Subcutaneous abdominal adipose tissue (tissue), 5 donors: Measurements from ENCODE around the gene PICALM.
"Not testable (repeated sequence)": the region's sequence is repeated elsewhere in the genome, so short reads cannot be mapped to it uniquely, and the experiment has no call there.

Source experiments
- H3K27ac ChIP-seq: one replicate; pipeline ENCODE4 v1.7.0; 2013; ENCODE audit warnings: low read depth, mild to moderate bottlenecking, inconsistent platforms, low read length, moderate library complexity
- H3K27me3 ChIP-seq, 5 donors: one replicate each; pipeline ENCODE4 v1.7.0; 2013; ENCODE audit warnings: low read length in 5 of 5, inconsistent platforms in 1 of 5; ENCODE audit not compliant: control insufficient read depth in 5 of 5, insufficient read depth in 4 of 5
- H3K36me3 ChIP-seq, 5 donors: one replicate each; pipeline ENCODE4 v1.7.0; 2013; ENCODE audit warnings: low read length in 5 of 5; ENCODE audit not compliant: control insufficient read depth in 5 of 5, insufficient read depth in 5 of 5
- H3K4me1 ChIP-seq, 5 donors: one replicate each; pipeline ENCODE4 v1.7.0; 2013; ENCODE audit warnings: low read length in 5 of 5, mild to moderate bottlenecking in 3 of 5, moderate library complexity in 1 of 5; ENCODE audit not compliant: control insufficient read depth in 5 of 5, insufficient read depth in 5 of 5
- H3K4me3 ChIP-seq, 5 donors: one replicate each; pipeline ENCODE4 v1.7.0; 2013; ENCODE audit warnings: low read length in 5 of 5, low read depth in 1 of 5
- H3K9ac ChIP-seq, 5 donors: one replicate each; pipeline ENCODE4 v1.7.0; 2013; ENCODE audit warnings: low read length in 5 of 5, mild to moderate bottlenecking in 4 of 5, moderate library complexity in 3 of 5
- H3K9me3 ChIP-seq, 5 donors: one replicate each; pipeline ENCODE4 v1.7.0; 2013; ENCODE audit warnings: low read length in 5 of 5; ENCODE audit not compliant: control insufficient read depth in 5 of 5
- donor health status: healthy.
- donor health status: healthy.
- donor health status: healthy.
- donor health status: healthy.
- donor health status: healthy.

The PICALM gene

DNA sequence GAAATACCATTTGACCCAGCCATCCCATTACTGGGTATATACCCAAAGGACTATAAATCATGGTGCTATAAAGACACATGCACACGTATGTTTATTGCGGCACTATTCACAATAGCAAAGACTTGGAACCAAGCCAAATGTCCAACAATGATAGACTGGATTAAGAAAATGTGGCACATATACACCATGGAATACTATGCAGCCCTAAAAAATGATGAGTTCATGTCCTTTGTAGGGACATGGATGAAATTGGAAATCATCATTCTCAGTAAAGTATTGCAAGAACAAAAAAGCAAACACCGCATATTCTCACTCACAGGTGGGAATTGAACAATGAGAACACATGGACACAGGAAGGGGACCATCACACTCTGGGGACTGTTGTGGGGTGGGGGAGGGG, 37.1 kb upstream of the PICALM start:
- not testable (repeated sequence) for H3K9ac ChIP-seq, H3K27me3 ChIP-seq, H3K36me3 ChIP-seq, H3K27ac ChIP-seq, H3K4me3 ChIP-seq, H3K9me3 ChIP-seq
- peaks cover 0 to 10% (median 0%) of the 10 kb centered on the region in 5 donors for H3K4me1 ChIP-seq

DNA sequence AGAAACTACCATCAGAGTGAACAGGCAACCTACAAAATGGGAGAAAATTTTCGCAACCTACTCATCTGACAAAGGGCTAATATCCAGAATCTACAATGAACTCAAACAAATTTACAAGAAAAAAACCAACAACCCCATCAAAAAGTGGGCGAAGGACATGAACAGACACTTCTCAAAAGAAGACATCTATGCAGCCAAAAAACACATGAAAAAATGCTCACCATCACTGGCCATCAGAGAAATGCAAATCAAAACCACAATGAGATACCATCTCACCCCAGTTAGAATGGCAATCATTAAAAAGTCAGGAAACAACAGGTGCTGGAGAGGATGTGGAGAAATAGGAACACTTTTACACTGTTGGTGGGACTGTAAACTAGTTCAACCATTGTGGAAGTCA, 36.7 kb upstream of the PICALM start:
- not testable (repeated sequence) for H3K4me3 ChIP-seq, H3K9me3 ChIP-seq, H3K9ac ChIP-seq, H3K36me3 ChIP-seq, H3K27ac ChIP-seq, H3K27me3 ChIP-seq
- H3K4me1 ChIP-seq = peaks cover 0 to 10% (median 0%) of the 10 kb centered on the region in 5 donors

GRCh38 chr11:86103808-86104207, 34.9 kb upstream of the PICALM start:
- Histone ChIP-seq H3K27me3 (no peaks in the 10 kb centered on the region), H3K36me3 (no peaks in the 10 kb centered on the region), H3K9me3 (no peaks in the 10 kb centered on the region), H3K4me3 (no peak overlapping the region), H3K27ac (no peak overlapping the region), H3K4me1 (peaks cover 0 to 10% (median 0%) of the 10 kb centered on the region in 5 donors), H3K9ac (no peak overlapping the region)

- no peak overlapping the region for H3K9ac ChIP-seq
- no peaks in the 10 kb centered on the region for H3K36me3 ChIP-seq
- H3K4me3 ChIP-seq = no peak overlapping the region
- H3K27me3 ChIP-seq = no peaks in the 10 kb centered on the region
- no peaks in the 10 kb centered on the region for H3K4me1 ChIP-seq
- no peak overlapping the region for H3K27ac ChIP-seq
- H3K9me3 ChIP-seq = no peaks in the 10 kb centered on the region
Observed at GRCh38 chr11:86101941-86102407, 33.1 kb upstream of the PICALM start.

GRCh38 chr11:86101493-86101892, 32.6 kb upstream of the PICALM start:
- Histone ChIP-seq H3K27ac (no peak overlapping the region), H3K27me3 (no peaks in the 10 kb centered on the region)

GRCh38 chr11:86099874-86100273, 31.0 kb upstream of the PICALM start:
- H3K36me3 ChIP-seq = no peaks in the 10 kb centered on the region
- no peak overlapping the region for H3K27ac ChIP-seq
- H3K9me3 ChIP-seq = no peaks in the 10 kb centered on the region
- H3K4me3 ChIP-seq = no peak overlapping the region
- no peaks in the 10 kb centered on the region for H3K27me3 ChIP-seq
- no peaks in the 10 kb centered on the region for H3K4me1 ChIP-seq
- no peak overlapping the region for H3K9ac ChIP-seq

More at GRCh38 chr11:86101493-86101892, 32.6 kb upstream of the PICALM start:
- Histone ChIP-seq H3K9ac (no peak overlapping the region), H3K36me3 (no peaks in the 10 kb centered on the region), H3K4me3 (no peak overlapping the region), H3K9me3 (no peaks in the 10 kb centered on the region), H3K4me1 (no peaks in the 10 kb centered on the region)

- no peak overlapping the region for H3K9ac ChIP-seq
- no peaks in the 10 kb centered on the region for H3K27me3 ChIP-seq
- H3K9me3 ChIP-seq = no peaks in the 10 kb centered on the region
- no peak overlapping the region for H3K4me3 ChIP-seq
- no peaks in the 10 kb centered on the region for H3K4me1 ChIP-seq
- H3K27ac ChIP-seq = no peak overlapping the region
- H3K36me3 ChIP-seq = no peaks in the 10 kb centered on the region
Observed at GRCh38 chr11:86097980-86098379, 29.1 kb upstream of the PICALM start.

- H3K9me3 ChIP-seq = no peaks in the 10 kb centered on the region
- H3K27me3 ChIP-seq = no peaks in the 10 kb centered on the region
- no peak overlapping the region for H3K27ac ChIP-seq
- H3K9ac ChIP-seq = no peak overlapping the region
- no peaks in the 10 kb centered on the region for H3K36me3 ChIP-seq
- H3K4me3 ChIP-seq = no peak overlapping the region
- peaks cover 0 to 12% (median 8%) of the 10 kb centered on the region in 5 donors for H3K4me1 ChIP-seq
Observed at GRCh38 chr11:86091566-86091965, 22.7 kb upstream of the PICALM start.

DNA sequence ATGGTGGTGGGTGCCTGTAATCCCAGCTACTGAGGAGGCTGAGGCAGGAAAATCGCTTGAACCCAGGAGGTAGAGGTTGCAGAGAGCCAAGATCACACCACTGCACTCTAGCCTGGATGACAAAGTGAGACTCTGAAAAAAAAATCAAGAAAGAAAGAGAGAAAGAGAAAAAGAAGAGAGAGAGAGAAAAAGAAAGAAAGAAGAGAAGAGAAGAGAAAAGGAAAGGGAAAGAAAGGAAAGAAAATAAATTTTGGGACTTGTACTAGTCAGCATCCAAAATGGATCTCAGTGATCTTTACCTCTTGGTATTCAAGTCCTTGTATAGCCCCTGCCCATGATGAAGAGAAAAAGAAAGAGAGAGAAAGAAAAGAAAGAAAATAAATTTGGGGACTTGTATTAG, 22.2 kb upstream of the PICALM start:
- peaks cover 0 to 12% (median 8%) of the 10 kb centered on the region in 5 donors for H3K4me1 ChIP-seq
- H3K36me3 ChIP-seq = no peaks in the 10 kb centered on the region
- no peak overlapping the region for H3K4me3 ChIP-seq
- H3K9ac ChIP-seq = no peak overlapping the region
- H3K27me3 ChIP-seq = no peaks in the 10 kb centered on the region
- H3K27ac ChIP-seq = no peak overlapping the region
- no peaks in the 10 kb centered on the region for H3K9me3 ChIP-seq

- H3K4me3 ChIP-seq = no peak overlapping the region
- H3K4me1 ChIP-seq = peaks cover 0 to 12% (median 8%) of the 10 kb centered on the region in 5 donors
- no peak overlapping the region for H3K27ac ChIP-seq
- H3K36me3 ChIP-seq = no peaks in the 10 kb centered on the region
- H3K9ac ChIP-seq = no peak overlapping the region
- H3K27me3 ChIP-seq = no peaks in the 10 kb centered on the region
- no peaks in the 10 kb centered on the region for H3K9me3 ChIP-seq
Observed at GRCh38 chr11:86089659-86090058, 20.8 kb upstream of the PICALM start.

DNA sequence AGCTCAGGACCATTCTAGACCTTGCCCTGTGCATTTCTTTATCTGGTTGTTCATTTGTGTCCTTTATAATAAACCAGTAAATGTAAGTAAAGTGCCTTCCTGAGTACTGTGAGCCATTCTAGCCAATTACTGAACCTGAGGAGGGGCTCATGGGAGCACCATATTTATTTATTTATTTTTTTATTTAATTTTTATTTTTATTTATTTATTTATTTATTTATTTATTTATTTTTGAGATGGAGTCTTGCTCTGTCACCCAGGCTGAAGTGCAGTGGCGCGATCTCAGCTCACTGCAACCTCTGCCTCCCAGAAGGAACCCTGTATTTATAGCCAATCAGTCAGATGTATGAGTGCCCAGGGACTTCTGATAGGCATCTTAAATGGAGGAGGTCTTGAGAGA, 18.8 kb upstream of the PICALM start:
- not testable (repeated sequence) for H3K27ac ChIP-seq, H3K4me3 ChIP-seq, H3K9ac ChIP-seq, H3K9me3 ChIP-seq, H3K27me3 ChIP-seq, H3K36me3 ChIP-seq
- peaks cover 0 to 12% (median 8%) of the 10 kb centered on the region in 5 donors for H3K4me1 ChIP-seq
